HG03432 (cell line): ENCODE data around the gene RFX8.

Source experiments
- ATAC-seq: cut with Tn5 transposase; IDR thresholded peaks from one replicate; pipeline ENCODE4 v1.9.1; 2021; ENCODE audit warnings: mild to moderate bottlenecking, moderate library complexity; ENCODE audit not compliant: unreplicated experiment

Gene RFX8

GRCh38 chr2:101415220-101415619, 59.7 kb downstream of the RFX8 start:
- ATAC-seq: no peak

GRCh38 chr2:101412092-101412694, 62.7 kb downstream of the RFX8 start:
- ATAC-seq: no peak

- ATAC-seq: no peak
These were observed 64.2 kb downstream of the RFX8 start for GRCh38 chr2:101410746-101411145.

- no peak for ATAC-seq
These were observed 64.8 kb downstream of the RFX8 start for GRCh38 chr2:101410114-101410513.

DNA sequence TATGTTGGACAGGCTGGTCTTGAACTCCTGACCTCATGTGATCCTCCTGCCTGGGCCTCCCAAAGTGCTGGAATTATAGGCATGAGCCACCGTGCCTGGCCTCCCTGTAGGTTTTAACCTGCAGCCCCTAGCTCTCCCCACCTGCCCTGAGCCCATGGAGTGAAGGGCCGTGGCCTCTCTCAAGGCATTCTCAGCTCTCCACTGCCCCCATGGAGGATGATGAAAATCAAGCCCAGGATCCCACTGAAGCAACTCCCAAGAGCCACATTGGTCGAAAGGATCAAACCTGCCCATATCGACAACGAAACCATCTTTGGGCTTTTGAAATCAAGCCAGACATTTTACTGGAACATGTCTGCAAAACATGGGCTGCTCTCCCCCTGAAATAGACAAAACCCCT, 65.2 kb downstream of the RFX8 start:
- no peak for ATAC-seq

DNA sequence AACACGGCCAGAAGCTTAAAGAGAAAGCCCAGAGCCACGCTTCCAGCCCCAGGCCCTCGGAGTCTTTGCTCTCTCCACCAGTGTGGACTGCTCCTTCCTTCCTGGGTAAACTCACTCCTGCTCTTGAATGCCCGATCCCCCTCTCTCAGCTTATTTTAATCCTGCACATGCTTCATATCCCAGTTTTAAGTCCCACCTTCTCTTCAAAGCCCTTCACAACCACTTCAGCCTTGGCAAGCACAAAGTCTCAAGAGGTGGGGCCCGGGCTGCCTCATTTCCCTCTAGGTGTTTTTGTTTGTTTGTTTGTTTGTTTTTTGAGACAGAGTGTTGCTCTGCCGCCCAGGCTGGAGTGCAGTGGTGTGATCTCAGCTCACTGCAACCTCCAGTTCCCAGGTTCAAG, 66.0 kb downstream of the RFX8 start:
- ATAC-seq: no peak

GRCh38 chr2:101405351-101405899, 69.5 kb downstream of the RFX8 start:
- ATAC-seq: no peak

- no peak for ATAC-seq
These were observed 71.2 kb downstream of the RFX8 start for GRCh38 chr2:101403745-101404144.

DNA sequence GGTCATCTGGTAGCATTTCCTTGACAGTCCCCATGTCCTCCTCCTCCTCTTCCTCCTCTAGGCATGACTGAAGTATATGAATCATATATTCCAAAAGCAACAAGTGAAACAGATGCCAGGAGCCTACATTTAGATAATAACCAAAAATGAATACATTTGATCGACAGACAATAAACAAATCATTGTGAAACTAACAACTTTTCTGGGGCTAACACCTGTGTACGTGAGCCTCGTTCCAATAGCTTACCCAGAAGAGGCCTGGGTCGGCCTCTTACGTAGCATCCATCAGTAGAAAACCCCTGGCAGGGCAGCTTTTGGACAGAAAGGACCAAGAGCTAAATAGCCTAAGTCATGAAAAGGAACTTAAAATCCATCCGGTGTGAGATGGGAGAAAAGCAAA, 72.3 kb downstream of the RFX8 start:
- no peak for ATAC-seq

DNA sequence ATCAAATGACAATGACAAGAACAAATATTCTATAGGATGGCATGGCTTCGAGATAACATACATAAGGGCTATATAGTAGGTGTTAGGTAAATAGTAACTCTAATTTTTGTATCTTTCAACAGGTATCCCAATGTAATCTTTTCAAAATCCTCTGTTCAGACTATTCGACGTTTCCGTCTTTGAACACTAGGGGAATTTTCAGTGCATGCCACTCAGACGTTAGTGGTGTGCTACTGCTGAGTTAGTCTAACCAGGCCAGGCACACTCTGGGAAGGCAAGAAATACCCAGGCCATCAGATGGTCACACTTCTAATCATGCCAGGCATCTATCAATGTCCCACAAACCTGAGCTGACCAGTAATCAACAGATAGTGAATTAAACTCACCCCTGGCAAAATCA, 73.0 kb downstream of the RFX8 start:
- no peak for ATAC-seq

DNA sequence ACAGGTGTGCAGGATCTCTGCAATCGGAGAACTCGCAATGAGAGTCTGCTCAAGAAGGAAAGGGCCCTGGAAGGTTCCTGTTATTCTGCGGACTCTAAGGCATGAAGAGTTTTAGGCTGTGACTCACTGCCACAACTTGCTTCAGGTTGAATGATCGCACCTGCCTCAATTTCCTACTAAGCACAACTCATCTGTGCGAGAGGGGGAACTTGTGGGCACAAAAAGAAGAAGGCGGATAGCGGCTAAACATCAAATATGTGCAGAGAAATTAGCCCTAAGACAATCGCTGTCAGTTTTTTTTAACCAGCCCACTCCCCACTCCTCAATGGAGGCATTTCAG, 73.6 kb downstream of the RFX8 start:
- ATAC-seq: no peak

GRCh38 chr2:101400506-101401325, 74.2 kb downstream of the RFX8 start:
- ATAC-seq: no peak

GRCh38 chr2:101400048-101400447, 74.9 kb downstream of the RFX8 start:
- no peak for ATAC-seq

DNA sequence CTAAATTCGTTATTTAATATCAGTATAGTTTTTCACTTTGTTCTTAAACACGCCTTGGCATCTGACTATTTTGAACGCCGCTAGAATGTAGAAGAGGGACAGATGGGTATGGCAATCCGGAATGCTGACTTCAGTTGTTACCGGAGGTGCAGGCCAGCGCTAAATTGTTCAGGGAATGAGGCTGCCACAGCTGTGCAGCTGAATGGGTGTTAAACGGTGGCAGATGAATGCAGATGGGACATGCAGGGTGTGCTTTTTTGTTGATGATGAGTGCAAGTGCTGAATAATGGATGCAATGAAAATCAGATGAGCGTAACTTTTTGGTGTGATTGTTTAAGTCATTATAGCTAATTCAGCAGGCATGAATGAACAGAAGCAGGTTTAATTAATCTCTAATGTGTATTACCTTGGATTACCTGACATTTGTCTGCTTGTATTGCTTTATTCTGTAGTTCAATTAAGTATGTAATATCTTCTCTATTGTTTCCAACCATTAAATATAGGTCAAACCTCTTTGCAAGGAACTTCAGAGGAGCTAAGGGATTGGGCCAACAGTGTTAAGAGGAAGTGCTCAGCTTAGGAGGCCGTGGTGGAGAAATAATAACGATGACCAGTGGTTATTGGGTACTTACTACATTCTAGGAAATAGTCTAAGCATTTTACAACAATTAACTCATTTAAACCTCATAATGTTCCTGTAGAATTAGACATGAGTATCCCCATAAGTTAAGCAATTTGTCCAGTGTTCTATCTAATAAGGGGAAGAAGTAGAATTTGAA, 75.7 kb downstream of the RFX8 start:
- no peak for ATAC-seq

DNA sequence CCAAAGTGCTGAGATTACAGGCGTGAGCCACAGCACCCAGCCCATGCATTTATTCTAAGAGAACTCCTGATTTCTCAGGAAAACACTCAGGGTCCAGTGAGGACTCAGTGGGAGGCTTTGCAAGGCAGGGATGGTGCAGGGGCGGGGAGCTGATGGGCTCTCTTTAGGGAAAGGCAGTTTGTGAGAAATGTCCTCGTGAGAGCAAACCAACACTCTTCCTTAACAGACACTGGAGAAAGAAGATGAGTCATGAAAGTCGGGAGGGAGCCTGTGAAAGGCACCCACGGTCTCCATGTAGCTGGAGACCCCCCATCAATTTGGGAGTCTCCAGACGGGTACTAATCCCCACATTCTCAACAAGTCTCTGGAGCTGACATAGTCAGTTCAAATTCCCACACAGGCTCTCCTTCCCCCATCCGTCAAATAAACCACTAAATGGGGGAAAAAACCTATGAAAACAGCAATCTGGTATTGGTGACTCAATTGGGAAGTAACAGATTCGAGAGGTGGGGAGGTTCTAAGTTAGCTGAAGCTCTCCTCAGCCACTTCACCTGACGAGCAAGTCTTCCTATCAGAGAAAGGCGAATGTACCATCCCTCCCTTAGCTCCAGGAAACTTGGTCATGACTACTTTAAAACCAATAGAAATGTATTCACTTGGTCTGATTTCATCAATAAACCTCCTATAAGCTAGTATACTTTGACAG, 76.6 kb downstream of the RFX8 start:
- no peak for ATAC-seq

DNA sequence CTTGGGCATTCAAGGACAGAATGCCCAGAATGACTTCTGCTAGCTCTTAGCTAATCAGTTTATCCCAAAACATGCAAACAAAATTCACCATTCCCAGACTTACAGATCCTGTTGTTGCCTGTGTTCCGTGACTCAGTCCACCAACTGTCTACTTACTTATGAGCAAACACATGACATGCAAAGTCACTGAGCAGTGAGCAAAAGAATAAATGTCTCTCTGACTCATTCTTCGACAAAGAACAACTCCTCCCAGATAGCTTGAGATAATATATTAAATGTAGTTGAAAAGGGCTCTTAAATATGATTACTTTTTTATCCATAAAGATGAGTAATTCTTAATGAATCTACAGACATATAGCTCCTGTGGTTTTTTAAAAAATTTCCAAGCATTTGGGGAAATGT, 78.6 kb downstream of the RFX8 start:
- ATAC-seq: no peak

DNA sequence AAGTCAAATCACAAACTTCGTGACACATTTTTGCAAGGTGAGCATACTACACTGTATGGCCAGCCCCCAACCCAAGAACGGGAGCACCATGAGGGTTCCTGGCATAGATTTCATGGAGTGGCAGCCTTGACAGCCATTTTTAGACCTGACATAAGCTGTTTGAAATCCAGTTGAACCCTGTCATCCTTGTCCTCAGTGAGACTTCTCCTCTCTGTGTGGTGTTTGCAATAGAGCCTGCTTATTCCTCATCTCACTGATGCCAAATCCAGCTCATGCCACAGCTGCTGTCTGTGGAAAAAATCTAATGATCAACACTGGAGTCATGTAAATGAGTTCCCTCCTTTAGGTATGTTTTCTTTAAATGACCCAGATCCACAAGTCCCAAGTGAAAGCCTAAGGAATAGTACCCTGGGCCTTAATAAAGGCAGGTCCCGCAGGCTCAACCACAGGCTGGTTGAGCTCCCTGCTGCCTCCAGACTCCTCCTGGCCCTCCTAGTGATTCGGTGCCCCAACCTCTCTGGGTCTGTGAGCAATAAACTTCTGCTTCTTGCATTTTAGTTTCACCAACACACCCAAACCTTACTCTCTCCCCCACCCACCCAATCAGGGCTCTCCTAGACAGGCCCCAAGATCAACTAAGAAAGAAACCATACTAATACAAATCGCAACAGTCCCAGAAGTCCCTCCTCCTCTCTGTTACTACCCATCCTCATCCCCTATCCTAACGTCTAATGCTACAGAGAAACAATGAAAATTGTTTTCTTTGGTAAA, 79.2 kb downstream of the RFX8 start:
- ATAC-seq: no peak

DNA sequence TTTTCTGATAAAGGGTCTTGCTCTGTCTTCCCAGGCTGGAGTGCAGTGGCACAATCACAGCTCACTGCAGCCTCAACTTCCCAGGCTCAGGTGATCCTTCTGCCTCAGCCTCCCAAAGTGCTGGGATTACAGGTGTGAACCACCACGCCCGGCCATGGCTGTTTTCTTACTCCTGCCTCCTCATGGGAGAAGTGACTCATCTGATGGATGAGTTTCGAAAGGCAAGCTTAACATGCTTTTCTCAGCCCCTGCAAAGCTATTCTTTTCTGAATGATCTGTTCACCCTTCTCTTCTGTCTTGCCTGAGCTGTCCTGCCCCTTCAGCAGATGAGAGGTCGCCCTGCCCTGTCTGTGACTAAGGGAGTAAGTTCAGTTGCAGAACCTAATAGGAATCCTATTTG, 86.7 kb downstream of the RFX8 start:
- ATAC-seq: no peak

- ATAC-seq: no peak
These were observed 87.6 kb downstream of the RFX8 start, which contains the start of gene CREG2 for GRCh38 chr2:101387151-101387834. Gene CREG2 (minus strand): TSS chr2:101387503. CDS start chr2:101387457, 46 bp downstream.
